Brain microvascular endothelial cell (primary cell): Measurements from ENCODE around the gene RNF166.

Experiments
- DNase-seq: peaks from one replicate; pipeline ENCODE4 v3.0.0-alpha.2; 2020
- H3K27ac ChIP-seq: fragments of 250-450 bp; sonication (Bioruptor Pico); 2 replicates; pipeline ENCODE4 v1.5.1; 2020; ENCODE audit warnings: mild to moderate bottlenecking, moderate library complexity
- H3K27me3 ChIP-seq: fragments of 250-450 bp; sonication (Bioruptor Pico); replicated peaks from 2 replicates; pipeline ENCODE4 v1.5.1; 2020; ENCODE audit warnings: mild to moderate bottlenecking
- H3K36me3 ChIP-seq: fragments of 250-450 bp; sonication (Bioruptor Pico); replicated peaks from 2 replicates; pipeline ENCODE4 v1.5.1; 2020; ENCODE audit warnings: mild to moderate bottlenecking
- H3K4me3 ChIP-seq: 2 replicates; pipeline ENCODE4 v1.5.1; 2011; ENCODE audit warnings: low read depth, mild to moderate bottlenecking, control low read depth, low read length, moderate library complexity
- CTCF ChIP-seq: IDR thresholded peaks from 2 replicates; pipeline ENCODE4 v1.5.1; 2011; ENCODE audit warnings: low read depth, mild to moderate bottlenecking, moderate library complexity, low read length, control low read depth, inconsistent platforms; ENCODE audit errors: missing control alignments
- in situ Hi-C: cut with HindIII; loops from 2 replicates; pipeline ENCODE4 v1.10.0; 2017; ENCODE audit warnings: low sequenced_read_pairs, low pct_ligation_motif_present

The RNF166 gene

GRCh38 chr16:88687254-88687576 lies 19.0 kb downstream of the RNF166 start:
- Histone ChIP-seq H3K4me3 (no peak overlapping the region), H3K27ac (no peak overlapping the region), H3K27me3 (peaks cover 2% of the 10 kb centered on the region), H3K36me3 (no peaks in the 10 kb centered on the region)
- in situ Hi-C loops = loop anchor here (10.0 kb wide), 1 partner anchor 98 kb away; the partner anchor contains the start of gene PIEZO1
- no peak for DNase-seq
- TF ChIP-seq CTCF = no peak

- Histone ChIP-seq H3K4me3 (peak within 1 kb of the TSS; percentile 47), H3K27me3 (peaks cover 2% of the 10 kb centered on the region), H3K27ac (no peak within 1 kb of the TSS), H3K36me3 (no peaks in the 10 kb centered on the region)
- in situ Hi-C loops = loop anchor here (10.0 kb wide), 1 partner anchor 98 kb away; the partner anchor contains the start of gene PIEZO1
- no peak for DNase-seq
- TF ChIP-seq CTCF = no peak
Measured at GRCh38 chr16:88686439-88687253, 19.6 kb downstream of the RNF166 start, which contains the start of gene SNAI3. Gene SNAI3, minus strand, starts transcription at chr16:88686507. Its CDS starts 101 bp downstream, at chr16:88686406.

GRCh38 chr16:88686062-88686438 lies 20.2 kb downstream of the RNF166 start:
- Histone ChIP-seq H3K4me3 (peak overlapping the region; percentile 47), H3K36me3 (no peaks in the 10 kb centered on the region), H3K27me3 (peaks cover 2% of the 10 kb centered on the region), H3K27ac (no peak overlapping the region)
- in situ Hi-C loops = loop anchor here (10.0 kb wide), 1 partner anchor 99 kb away; the partner anchor contains the start of gene PIEZO1
- no peak for TF ChIP-seq CTCF
- no peak for DNase-seq

GRCh38 chr16:88685156-88686061 lies 20.8 kb downstream of the RNF166 start:
- Histone ChIP-seq H3K27me3 (peaks cover 2% of the 10 kb centered on the region), H3K27ac (no peak overlapping the region), H3K4me3 (peak overlapping the region; percentile 47), H3K36me3 (no peaks in the 10 kb centered on the region)
- peak; percentile 93 for TF ChIP-seq CTCF
- in situ Hi-C loops = loop anchor here (10.0 kb wide), 1 partner anchor 99 kb away; the partner anchor contains the start of gene PIEZO1
- DNase-seq = peak; percentile 48

GRCh38 chr16:88684569-88685155 lies 21.5 kb downstream of the RNF166 start:
- no peak for TF ChIP-seq CTCF
- in situ Hi-C loops = loop anchor here (10.0 kb wide), 1 partner anchor 100 kb away; the partner anchor contains the start of gene PIEZO1
- Histone ChIP-seq H3K36me3 (no peaks in the 10 kb centered on the region), H3K4me3 (no peak overlapping the region), H3K27ac (no peak overlapping the region), H3K27me3 (peaks cover 2% of the 10 kb centered on the region)
- DNase-seq = no peak
